GM21515 (cell line): ENCODE results near the gene DOCK9.
"Not testable (repeated sequence)": the region's sequence is repeated elsewhere in the genome, so short reads cannot be mapped to it uniquely, and the experiment has no call there.

Source experiments
- ATAC-seq: cut with Tn5 transposase; IDR thresholded peaks from one replicate; pipeline ENCODE4 v1.9.1; 2021; ENCODE audit not compliant: unreplicated experiment

DOCK9 gene

GRCh38 chr13:98918771-98919170, 59.1 kb downstream of the DOCK9 start:
- ATAC-seq: no peak

- ATAC-seq: no peak
Observed at GRCh38 chr13:98917116-98917515, 60.7 kb downstream of the DOCK9 start.

GRCh38 chr13:98916403-98916802, 61.5 kb downstream of the DOCK9 start:
- no peak for ATAC-seq

GRCh38 chr13:98915981-98916380, 61.9 kb downstream of the DOCK9 start:
- ATAC-seq: no peak

DNA sequence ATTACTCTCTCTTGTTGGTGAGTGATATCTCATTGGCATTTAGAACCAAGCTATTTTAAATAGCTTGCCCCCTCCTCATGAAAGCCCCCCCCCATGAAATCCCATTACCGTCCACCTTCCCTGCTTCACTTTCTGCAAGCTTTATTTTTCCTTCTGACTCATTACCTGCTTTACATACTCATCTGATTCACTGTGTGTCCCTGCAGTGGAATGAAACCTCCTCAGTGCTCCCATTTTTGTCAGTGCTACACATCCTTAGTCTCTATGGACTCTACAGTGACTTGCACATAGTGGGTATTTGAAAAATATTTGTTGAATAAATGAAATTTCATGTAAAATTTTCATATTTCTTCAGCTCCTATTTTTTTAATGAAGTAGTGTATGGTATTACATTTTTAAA, 62.3 kb downstream of the DOCK9 start:
- no peak for ATAC-seq

GRCh38 chr13:98913741-98914140, 64.1 kb downstream of the DOCK9 start:
- ATAC-seq: no peak

- ATAC-seq: no peak
Observed at GRCh38 chr13:98912846-98913245, 65.0 kb downstream of the DOCK9 start.

GRCh38 chr13:98910501-98910951, 67.3 kb downstream of the DOCK9 start:
- no peak for ATAC-seq

GRCh38 chr13:98909016-98909415, 68.8 kb downstream of the DOCK9 start:
- ATAC-seq: no peak

DNA sequence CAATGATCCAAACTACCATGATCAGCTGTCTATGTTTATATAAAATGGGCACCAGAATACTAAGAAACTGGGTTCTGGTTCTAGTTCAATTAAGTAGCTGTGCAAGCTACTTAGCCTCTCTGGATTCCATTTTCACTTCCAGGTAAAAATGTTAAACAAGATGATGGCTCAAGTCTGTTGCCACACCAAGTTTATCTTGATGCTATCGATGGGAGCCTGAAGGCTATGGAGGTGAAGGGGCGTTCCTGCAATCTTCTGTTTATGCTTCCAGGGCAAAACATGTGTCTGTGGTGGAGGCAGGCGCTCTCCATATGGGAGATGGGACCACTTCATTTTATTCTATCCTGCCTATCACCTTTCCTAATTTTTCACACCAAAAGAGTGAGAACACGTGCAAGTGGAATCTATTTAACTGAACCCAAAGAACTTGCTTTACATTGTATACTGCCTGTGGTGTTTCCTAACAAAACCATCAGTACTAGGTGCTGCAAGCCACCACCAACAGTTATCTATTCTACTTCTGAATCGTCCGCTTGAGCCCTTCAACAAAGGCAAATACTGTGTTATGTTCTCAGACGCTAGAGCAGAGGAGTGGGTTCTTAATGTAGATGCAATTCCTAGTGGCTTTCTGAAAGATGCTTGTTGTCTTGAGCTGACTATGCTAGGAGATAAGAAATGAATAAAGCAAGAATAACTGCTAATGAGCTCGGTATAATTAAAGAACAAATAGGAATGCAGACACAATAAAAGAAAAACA, 70.9 kb downstream of the DOCK9 start:
- no peak for ATAC-seq

- ATAC-seq: no peak
Observed at GRCh38 chr13:98905199-98905598, 72.7 kb downstream of the DOCK9 start.

- ATAC-seq: no peak
Observed at GRCh38 chr13:98900442-98900841, 77.4 kb downstream of the DOCK9 start.

DNA sequence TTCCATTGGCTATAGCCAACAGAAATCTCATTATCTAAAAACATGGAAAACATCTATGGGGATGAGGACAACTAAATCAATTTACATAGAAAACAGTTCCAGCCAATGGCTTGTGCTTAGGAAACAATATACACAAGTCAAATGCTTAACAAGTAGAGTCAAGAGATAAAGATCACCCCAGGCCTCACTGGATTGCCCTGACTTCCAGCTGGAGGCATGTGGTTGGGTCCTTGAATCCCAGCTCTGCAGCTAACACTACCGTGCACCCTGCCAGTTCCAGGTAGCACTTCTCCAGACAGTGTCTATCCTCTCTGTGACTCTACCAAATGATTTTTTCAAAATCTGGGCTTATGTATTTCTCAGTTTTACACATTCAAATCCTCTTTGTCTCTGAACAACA, 80.2 kb downstream of the DOCK9 start:
- no peak for ATAC-seq

- no peak for ATAC-seq
Observed at GRCh38 chr13:98896868-98897144, 81.1 kb downstream of the DOCK9 start.

- ATAC-seq: no peak
Observed at GRCh38 chr13:98896083-98896867, 81.6 kb downstream of the DOCK9 start.

DNA sequence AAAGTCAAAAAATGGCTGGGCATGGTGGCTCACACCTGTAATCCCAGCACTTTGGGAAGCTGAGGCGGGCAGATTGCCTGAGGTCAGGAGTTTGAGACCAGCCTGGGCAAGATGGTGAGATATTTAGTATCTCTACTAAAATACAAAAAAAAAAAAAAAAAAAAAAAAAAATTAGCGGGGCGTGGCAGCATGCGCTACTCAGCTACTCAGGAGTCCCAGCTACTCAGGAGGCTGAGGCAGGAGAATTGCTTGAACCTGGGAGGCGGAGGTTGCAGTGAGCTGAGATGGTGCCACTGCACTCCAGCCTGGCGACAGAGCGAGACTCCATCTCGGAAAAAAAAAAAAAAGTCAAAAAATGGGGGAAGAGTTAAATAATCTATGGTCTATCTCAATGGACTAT, 83.0 kb downstream of the DOCK9 start:
- ATAC-seq: not testable (repeated sequence)

DNA sequence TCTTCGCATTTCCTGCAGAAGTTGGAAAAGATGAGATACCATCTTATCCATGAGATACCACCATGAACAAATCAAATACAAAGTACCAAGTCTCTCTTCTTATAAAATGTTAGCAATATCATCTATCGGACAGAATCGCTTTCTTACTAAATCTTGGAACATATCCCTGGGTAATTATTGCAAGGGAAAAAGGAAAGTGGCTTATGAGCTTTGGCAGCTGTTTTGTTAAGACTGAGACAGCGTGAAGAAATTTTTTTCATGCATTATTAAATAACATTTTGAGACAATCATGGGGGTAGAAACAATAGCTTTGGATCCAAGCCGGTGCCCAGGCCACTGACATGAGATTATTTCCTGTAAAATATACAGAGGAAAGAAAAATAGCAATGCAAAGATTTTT, 84.5 kb downstream of the DOCK9 start:
- ATAC-seq: no peak

DNA sequence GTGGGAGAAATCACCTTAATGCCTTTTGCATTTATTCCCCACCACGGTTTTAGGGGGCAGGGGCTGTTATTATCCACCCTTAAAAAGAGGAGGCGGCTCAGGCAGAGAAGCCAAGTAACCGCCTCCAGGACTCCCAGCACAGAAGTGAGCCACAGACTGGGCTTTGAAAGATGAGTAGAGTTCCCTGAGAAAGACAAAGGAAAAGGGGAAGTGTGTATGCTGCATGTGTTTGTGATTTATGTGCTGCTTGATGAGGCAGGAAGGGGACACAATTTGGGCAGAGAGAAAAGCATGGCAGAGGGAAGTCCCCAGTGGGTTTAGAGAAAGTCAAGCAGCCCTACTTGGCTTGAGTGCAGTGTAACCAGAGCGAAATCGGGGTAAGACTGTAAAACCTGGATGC, 85.0 kb downstream of the DOCK9 start:
- ATAC-seq: no peak

DNA sequence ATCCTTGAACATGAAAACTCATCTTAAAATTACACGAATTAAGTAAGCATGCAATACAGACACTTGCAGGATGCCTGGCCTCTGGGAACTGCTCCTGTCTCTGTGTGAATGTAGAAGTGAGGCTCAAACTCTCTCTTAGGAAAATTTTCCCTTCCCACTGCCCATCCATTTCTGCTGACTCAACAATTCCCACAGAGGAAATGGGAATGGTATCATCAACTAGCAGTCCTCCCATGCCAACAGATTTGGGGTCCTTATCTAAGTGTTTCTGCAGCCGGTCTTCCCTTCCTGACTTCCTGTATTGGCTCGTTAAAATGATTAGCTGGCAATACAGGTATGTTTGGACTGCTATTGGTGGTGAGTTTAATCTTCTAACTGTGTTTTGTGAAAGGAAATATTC, 85.8 kb downstream of the DOCK9 start:
- no peak for ATAC-seq

DNA sequence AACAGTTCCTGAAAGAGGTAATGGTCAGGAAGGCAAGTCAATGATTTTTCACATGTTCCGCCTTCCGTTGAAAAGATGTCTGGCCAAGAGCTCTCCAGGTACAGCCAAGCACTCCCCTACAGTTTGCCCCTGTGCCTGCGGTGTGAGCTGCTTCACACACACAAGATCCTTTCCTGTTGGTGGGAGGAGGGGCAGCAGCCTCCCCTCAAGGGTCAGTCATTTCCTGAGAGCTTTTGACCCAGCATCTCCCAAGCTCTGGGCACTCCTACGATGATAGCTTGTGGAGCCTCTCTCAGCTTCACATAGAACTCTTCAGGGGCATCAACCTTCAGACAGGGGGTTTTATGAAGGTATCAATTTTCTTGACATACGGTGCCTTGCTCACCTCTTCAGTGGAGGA, 86.9 kb downstream of the DOCK9 start:
- no peak for ATAC-seq

GRCh38 chr13:98890186-98890585, 87.7 kb downstream of the DOCK9 start:
- no peak for ATAC-seq

DNA sequence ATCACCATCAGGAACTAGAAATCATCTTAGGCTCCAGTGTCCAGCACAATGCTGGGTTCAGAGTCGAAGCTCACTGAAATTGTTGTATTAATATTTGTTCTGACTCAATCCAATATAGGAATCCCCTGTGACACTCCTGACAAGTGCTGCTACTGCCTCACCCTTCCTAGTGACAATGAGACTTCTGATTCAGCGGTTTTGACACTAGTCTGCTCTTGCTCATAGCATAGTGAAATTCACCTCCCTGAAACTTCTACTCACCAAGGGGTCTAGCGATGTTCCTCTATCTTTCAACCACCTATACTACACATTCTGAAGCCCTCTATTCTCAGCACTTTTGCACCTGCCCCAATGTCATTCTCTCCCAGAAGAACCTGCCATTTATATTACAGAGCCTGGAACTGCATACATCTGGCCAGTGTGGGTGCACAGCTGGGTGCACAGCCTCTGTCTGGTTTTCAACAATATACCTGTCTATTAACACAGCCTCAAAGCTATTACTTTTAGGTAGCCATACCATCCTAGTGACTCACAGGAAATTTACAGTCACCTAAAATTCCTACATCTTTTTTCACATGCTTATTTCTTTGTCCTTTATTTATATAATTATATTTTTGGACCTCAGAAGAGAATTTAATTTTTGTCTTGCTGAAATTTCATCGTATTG, 88.3 kb downstream of the DOCK9 start:
- no peak for ATAC-seq
